Adrenal gland (tissue), 5 donors: ENCODE data around the gene PKP4.

Experiments used
- POLR2A ChIP-seq, 2 donors: fragments of 450-650 bp; IDR thresholded peaks; one replicate each; pipeline ENCODE4 v1.6.1; 2017; ENCODE audit warnings: antibody characterized with exemption in 2 of 2, mild to moderate bottlenecking in 2 of 2, moderate library complexity in 1 of 2
- TF ChIP-seq, protein P1 (sequence below), 6 experiments: fragments of 450-650 bp in 4 of 6; fragments of 200-600 bp in 2 of 6; sonication (generic) in 1 of 6; IDR thresholded peaks; 1 replicate in 5 of 6; 2 replicates in 1 of 6; pipeline versions ENCODE4 v1.5.1 to v1.8.0; 2016 to 2021; ENCODE audit warnings: antibody characterized with exemption in 6 of 6, mild to moderate bottlenecking in 2 of 6, moderate library complexity in 1 of 6
- donor health status: DM: no; HTN: no; CAD: no.

GRCh38 chr2:158726911-158727592, 270.3 kb downstream of the PKP4 start:
- TF ChIP-seq, protein P1, sequence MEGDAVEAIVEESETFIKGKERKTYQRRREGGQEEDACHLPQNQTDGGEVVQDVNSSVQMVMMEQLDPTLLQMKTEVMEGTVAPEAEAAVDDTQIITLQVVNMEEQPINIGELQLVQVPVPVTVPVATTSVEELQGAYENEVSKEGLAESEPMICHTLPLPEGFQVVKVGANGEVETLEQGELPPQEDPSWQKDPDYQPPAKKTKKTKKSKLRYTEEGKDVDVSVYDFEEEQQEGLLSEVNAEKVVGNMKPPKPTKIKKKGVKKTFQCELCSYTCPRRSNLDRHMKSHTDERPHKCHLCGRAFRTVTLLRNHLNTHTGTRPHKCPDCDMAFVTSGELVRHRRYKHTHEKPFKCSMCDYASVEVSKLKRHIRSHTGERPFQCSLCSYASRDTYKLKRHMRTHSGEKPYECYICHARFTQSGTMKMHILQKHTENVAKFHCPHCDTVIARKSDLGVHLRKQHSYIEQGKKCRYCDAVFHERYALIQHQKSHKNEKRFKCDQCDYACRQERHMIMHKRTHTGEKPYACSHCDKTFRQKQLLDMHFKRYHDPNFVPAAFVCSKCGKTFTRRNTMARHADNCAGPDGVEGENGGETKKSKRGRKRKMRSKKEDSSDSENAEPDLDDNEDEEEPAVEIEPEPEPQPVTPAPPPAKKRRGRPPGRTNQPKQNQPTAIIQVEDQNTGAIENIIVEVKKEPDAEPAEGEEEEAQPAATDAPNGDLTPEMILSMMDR (IDR thresholded peaks at IDR 0.05): no peak
- TF ChIP-seq POLR2A (IDR thresholded peaks at IDR 0.05): no peak
